K562 (cell line): Measurements from ENCODE around the gene DEF6. TPM values are rescaled to one million over a fixed set of nuclear protein-coding genes. Genes with fewer than 3 reads are reported as not detected.

ENCODE experiments used
- CBFA2T3 ChIP-seq: fragments of 450-650 bp; IDR thresholded peaks from 2 replicates; pipeline ENCODE4 v1.6.1; 2017
- CC2D1A ChIP-seq: fragments of 450-650 bp; IDR thresholded peaks from 2 replicates; pipeline ENCODE4 v1.6.1; 2017; ENCODE audit warnings: mild to moderate bottlenecking
- DDX20 ChIP-seq: fragments of 450-650 bp; IDR thresholded peaks from 2 replicates; pipeline ENCODE4 v1.6.1; 2016; ENCODE audit warnings: missing genetic modification characterization, low read depth, mild to moderate bottlenecking, missing compliant biosample characterization, moderate library complexity
- FOXA3 ChIP-seq, 2 experiments: fragments of 450-650 bp in 1 of 2; sonication (generic) in 1 of 2; formaldehyde crosslinking; IDR thresholded peaks in 1 of 2; conservative IDR thresholded peaks in 1 of 2; 2 replicates each; pipeline versions ENCODE4 v1.4.0 to v1.8.0; 2020 to 2022; ENCODE audit warnings: mild to moderate bottlenecking in 2 of 2, missing genetic modification reagents in 1 of 2
- HDAC1 ChIP-seq, 2 experiments: fragments of 450-650 bp; IDR thresholded peaks; 2 replicates each; pipeline ENCODE4 v1.6.1; 2016 to 2017; ENCODE audit warnings: inconsistent platforms in 1 of 2, mild to moderate bottlenecking in 1 of 2, moderate library complexity in 1 of 2
- HDAC8 ChIP-seq: fragments of 450-650 bp; IDR thresholded peaks from 2 replicates; pipeline ENCODE4 v1.6.1; 2016; ENCODE audit warnings: mild to moderate bottlenecking, missing genetic modification characterization, moderate library complexity, missing compliant biosample characterization
- MEIS2 ChIP-seq: fragments of 450-650 bp; IDR thresholded peaks from 2 replicates; pipeline ENCODE4 v1.6.1; 2014; ENCODE audit warnings: mild to moderate bottlenecking; ENCODE audit not compliant: partially characterized antibody
- PHTF2 ChIP-seq: fragments of 250-450 bp; sonication (Bioruptor Pico); IDR thresholded peaks from 2 replicates; pipeline ENCODE4 v1.5.0; 2021; ENCODE audit warnings: mild to moderate bottlenecking
- SMAD2 ChIP-seq: fragments of 150-350 bp; IDR thresholded peaks from 2 replicates; pipeline ENCODE4 v1.6.1; 2014; ENCODE audit warnings: low read depth, mild to moderate bottlenecking, low read length
- SRSF9 ChIP-seq: fragments of 200-400 bp; formaldehyde crosslinking; IDR thresholded peaks from 2 replicates; pipeline ENCODE4 v1.6.1; 2017; ENCODE audit warnings: low read depth, low read length, borderline replicate concordance
- ZNF184 ChIP-seq: sonication (generic); formaldehyde crosslinking; IDR thresholded peaks from 2 replicates; pipeline ENCODE4 v1.5.0; 2020; ENCODE audit warnings: missing genetic modification reagents
- ZNF318 ChIP-seq, 2 experiments: fragments of 450-650 bp; IDR thresholded peaks; 2 replicates each; pipeline ENCODE4 v1.6.1; 2016; ENCODE audit warnings: mild to moderate bottlenecking in 2 of 2, borderline replicate concordance in 1 of 2, low read depth in 1 of 2, moderate library complexity in 1 of 2
- ZNF398 ChIP-seq: fragments of 250-450 bp; sonication (Bioruptor Pico); IDR thresholded peaks from 2 replicates; pipeline ENCODE4 v1.8.0; 2021; ENCODE audit warnings: moderate library complexity, mild to moderate bottlenecking, inconsistent platforms
- ZNF740 ChIP-seq, 3 experiments: fragments of 200-800 bp in 1 of 3; sonication (Bioruptor generic) in 1 of 3; sonication (generic) in 1 of 3; formaldehyde crosslinking in 1 of 3; IDR thresholded peaks; 2 replicates each; pipeline versions ENCODE4 v1.6.1 to v1.8.0; 2016 to 2022; ENCODE audit warnings: mild to moderate bottlenecking in 2 of 3, missing compliant biosample characterization in 2 of 3, missing genetic modification characterization in 2 of 3, missing genetic modification reagents in 1 of 3
- polyA plus RNA-seq, 8 experiments: library from polyadenylated mRNA; depleted of rRNA in 4 of 8; stranded (reverse) in 5 of 8; unstranded in 3 of 8; fragments of >200 nt; fragmentation: Nextera tagmentation in 2 of 8; fragmentation: Illumina TruSeq in 1 of 8; extraction: Ambion mirVana in 2 of 8; extraction: Trizol in 1 of 8; gene quantifications; 2 replicates each; pipeline versions ENCODE4 v1.2.1 to v1.2.3, GENCODE V29; 2011 to 2014; ENCODE audit warnings: inconsistent platforms in 1 of 8, missing spikeins in 1 of 8
- total RNA-seq, 7 experiments: library from RNA; depleted of rRNA in 6 of 7; stranded (reverse); fragments of >200 nt in 6 of 7; fragmentation: Illumina TruSeq in 2 of 7; extraction: Trizol in 2 of 7; gene quantifications; 2 replicates each; pipeline versions ENCODE4 v1.2.1 to v1.2.3, GENCODE V29; 2011 to 2021; ENCODE audit warnings: low replicate concordance in 1 of 7

DEF6 gene
- total and polyA plus RNA-seq, 9 of the 15 experiments (the other 6 are each of a cell fraction or from before 2014, with no cell fraction given), result 1.3 to 44.6 (median 22.7) TPM

- TF ChIP-seq ZNF740 (CRISPR knock-in tag; IDR thresholded peaks at IDR 0.05) (peak; percentile 58; the same call in 1 of the 2 replicates), ZNF740 (tag; IDR thresholded peaks at IDR 0.05) (no peak), MEIS2 (peak; percentile 59), ZNF318 (IDR thresholded peaks at IDR 0.05; ENCODE audit: borderline replicate concordance in 1 of 2, low read depth in 1 of 2) (no peak), SMAD2 (no peak), SRSF9 (no peak), ZNF184 (no peak), ZNF398 (no peak), FOXA3 (CRISPR knock-in tag; conservative IDR thresholded peaks at IDR 0.05 in 1 of 2, IDR thresholded peaks at IDR 0.05 in 1 of 2) (peak in 1 of 2 experiments; percentile 72; a peak in 1 of 4 replicates), DDX20 (no peak), CBFA2T3 (peak; percentile 30), CC2D1A (peak; percentile 93), PHTF2 (no peak), HDAC1 (IDR thresholded peaks at IDR 0.05) (peak in 1 of 2 experiments; percentile 70; a peak in 2 of 4 replicates), HDAC8 (tag) (no peak)
These were observed at the start of gene DEF6 (continued) for GRCh38 chr6:35297601-35298481.
